Measurements from ENCODE around the gene NFIB. TPM values are rescaled to one million over a fixed set of nuclear protein-coding genes. Genes with fewer than 3 reads are reported as not detected.

NFIB gene
- total RNA-seq, 1 donor from 2014 or later: 9.4 TPM

DNA sequence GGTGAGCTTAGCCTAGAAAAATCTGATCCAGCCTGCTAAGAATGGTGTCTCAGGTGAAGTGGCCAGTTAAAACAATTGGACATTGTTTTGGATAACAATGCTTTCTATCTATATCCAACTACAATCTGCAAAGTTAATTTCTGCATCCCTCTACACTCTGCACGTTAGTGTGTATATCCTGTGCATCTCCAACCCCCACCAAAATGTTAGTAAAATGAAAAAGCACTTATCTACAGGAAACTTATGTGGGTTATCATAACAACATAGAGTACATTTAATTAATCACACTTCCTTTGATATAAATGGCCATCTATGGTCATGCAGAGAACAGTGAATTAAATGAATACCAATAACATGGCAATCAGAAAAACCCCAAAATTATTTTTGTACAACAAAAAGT is 158.7 kb downstream of the NFIB start:
- H3K4me1 ChIP-seq (ENCODE audit: insufficient read depth, low read length): peaks cover 9% of the 10 kb centered on the region
- H3K9me3 ChIP-seq (ENCODE audit: insufficient read depth, low read depth, low read length): no peaks in the 10 kb centered on the region
- DNase-seq (ENCODE audit: low read depth) (no peak), FAIRE-seq (no peak)
- no peak overlapping the region for H3K4me3 ChIP-seq (ENCODE audit: insufficient read depth, low read depth, low read length)
- TF ChIP-seq EZH2 (IDR thresholded peaks at IDR 0.05; ENCODE audit: insufficient read depth, low read length): no peak
- TF ChIP-seq, protein P1, sequence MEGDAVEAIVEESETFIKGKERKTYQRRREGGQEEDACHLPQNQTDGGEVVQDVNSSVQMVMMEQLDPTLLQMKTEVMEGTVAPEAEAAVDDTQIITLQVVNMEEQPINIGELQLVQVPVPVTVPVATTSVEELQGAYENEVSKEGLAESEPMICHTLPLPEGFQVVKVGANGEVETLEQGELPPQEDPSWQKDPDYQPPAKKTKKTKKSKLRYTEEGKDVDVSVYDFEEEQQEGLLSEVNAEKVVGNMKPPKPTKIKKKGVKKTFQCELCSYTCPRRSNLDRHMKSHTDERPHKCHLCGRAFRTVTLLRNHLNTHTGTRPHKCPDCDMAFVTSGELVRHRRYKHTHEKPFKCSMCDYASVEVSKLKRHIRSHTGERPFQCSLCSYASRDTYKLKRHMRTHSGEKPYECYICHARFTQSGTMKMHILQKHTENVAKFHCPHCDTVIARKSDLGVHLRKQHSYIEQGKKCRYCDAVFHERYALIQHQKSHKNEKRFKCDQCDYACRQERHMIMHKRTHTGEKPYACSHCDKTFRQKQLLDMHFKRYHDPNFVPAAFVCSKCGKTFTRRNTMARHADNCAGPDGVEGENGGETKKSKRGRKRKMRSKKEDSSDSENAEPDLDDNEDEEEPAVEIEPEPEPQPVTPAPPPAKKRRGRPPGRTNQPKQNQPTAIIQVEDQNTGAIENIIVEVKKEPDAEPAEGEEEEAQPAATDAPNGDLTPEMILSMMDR (IDR thresholded peaks at IDR 0.05; ENCODE audit: insufficient read depth, low read depth, low read length): no peak
- no peaks in the 10 kb centered on the region for H3K27me3 ChIP-seq (ENCODE audit: insufficient read depth, low read length)
- no peaks in the 10 kb centered on the region for H3K27me3 Mint-ChIP-seq (ENCODE audit: low read depth, unreplicated experiment)
- H3K27ac Mint-ChIP-seq (ENCODE audit: unreplicated experiment): no peak overlapping the region
- no peak overlapping the region for H3K9ac ChIP-seq (ENCODE audit: low read length)
- H3K27ac ChIP-seq (ENCODE audit: low read depth, low read length): no peak overlapping the region
- no peak overlapping the region for H2AFZ ChIP-seq (ENCODE audit: low read depth, low read length)
- H3K4me2 ChIP-seq (ENCODE audit: low read length): no peak overlapping the region
- no peaks in the 10 kb centered on the region for H3K4me1 Mint-ChIP-seq (ENCODE audit: low read depth, unreplicated experiment)
- no peak overlapping the region for H3K4me3 Mint-ChIP-seq (ENCODE audit: unreplicated experiment)
- H3K9me3 Mint-ChIP-seq (ENCODE audit: unreplicated experiment): no peaks in the 10 kb centered on the region
- peaks cover 12% of the 10 kb centered on the region for H3K79me2 ChIP-seq (ENCODE audit: insufficient read depth, low read length)
- H4K20me1 ChIP-seq (ENCODE audit: insufficient read depth, low read length): peaks cover 15% of the 10 kb centered on the region
- no peaks in the 10 kb centered on the region for H3K36me3 ChIP-seq (ENCODE audit: insufficient read depth, low read length)
- no peaks in the 10 kb centered on the region for H3K36me3 Mint-ChIP-seq (ENCODE audit: low read depth, unreplicated experiment)

DNA sequence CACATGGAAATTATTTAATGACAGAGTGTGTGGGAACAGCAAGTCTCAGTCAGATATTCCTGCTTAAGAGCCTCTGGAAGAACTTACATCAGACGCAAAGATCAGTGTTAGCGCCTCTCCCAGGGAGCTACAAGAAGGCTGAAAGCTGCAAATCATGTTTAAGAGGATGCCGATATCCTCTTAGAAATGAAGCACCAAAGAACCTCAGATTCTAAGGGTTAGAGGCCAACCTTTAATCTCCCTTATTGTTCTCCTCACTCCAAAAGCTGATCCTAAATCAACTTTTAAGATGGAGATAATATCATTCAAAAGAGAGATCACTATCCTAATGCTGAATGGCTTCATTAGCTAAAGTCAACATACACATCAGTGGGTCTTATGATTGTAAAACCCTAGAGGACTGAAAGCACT is 160.6 kb downstream of the NFIB start:
- peaks cover 9% of the 10 kb centered on the region for H4K20me1 ChIP-seq (ENCODE audit: insufficient read depth, low read length)
- no peak overlapping the region for H2AFZ ChIP-seq (ENCODE audit: low read depth, low read length)
- no peak overlapping the region for H3K4me2 ChIP-seq (ENCODE audit: low read length)
- no peaks in the 10 kb centered on the region for H3K4me1 Mint-ChIP-seq (ENCODE audit: low read depth, unreplicated experiment)
- FAIRE-seq (no peak), DNase-seq (ENCODE audit: low read depth) (no peak)
- no peak overlapping the region for H3K4me3 ChIP-seq (ENCODE audit: insufficient read depth, low read depth, low read length)
- TF ChIP-seq EZH2 (IDR thresholded peaks at IDR 0.05; ENCODE audit: insufficient read depth, low read length): no peak
- TF ChIP-seq, protein P1 (IDR thresholded peaks at IDR 0.05; ENCODE audit: insufficient read depth, low read depth, low read length): no peak
- H3K9me3 Mint-ChIP-seq (ENCODE audit: unreplicated experiment): no peaks in the 10 kb centered on the region
- H3K27ac ChIP-seq (ENCODE audit: low read depth, low read length): no peak overlapping the region
- H3K79me2 ChIP-seq (ENCODE audit: insufficient read depth, low read length): peaks cover 7% of the 10 kb centered on the region
- no peaks in the 10 kb centered on the region for H3K27me3 ChIP-seq (ENCODE audit: insufficient read depth, low read length)
- H3K9me3 ChIP-seq (ENCODE audit: insufficient read depth, low read depth, low read length): no peaks in the 10 kb centered on the region
- H3K36me3 Mint-ChIP-seq (ENCODE audit: low read depth, unreplicated experiment): no peaks in the 10 kb centered on the region
- no peak overlapping the region for H3K4me3 Mint-ChIP-seq (ENCODE audit: unreplicated experiment)
- no peak overlapping the region for H3K9ac ChIP-seq (ENCODE audit: low read length)
- H3K4me1 ChIP-seq (ENCODE audit: insufficient read depth, low read length): peaks cover 3% of the 10 kb centered on the region
- H3K36me3 ChIP-seq (ENCODE audit: insufficient read depth, low read length): no peaks in the 10 kb centered on the region
- no peak overlapping the region for H3K27ac Mint-ChIP-seq (ENCODE audit: unreplicated experiment)
- H3K27me3 Mint-ChIP-seq (ENCODE audit: low read depth, unreplicated experiment): no peaks in the 10 kb centered on the region

GRCh38 chr9:14151451-14151850 is 162.5 kb downstream of the NFIB start:
- DNase-seq (ENCODE audit: low read depth) (no peak), FAIRE-seq (no peak)
- H3K27ac ChIP-seq (ENCODE audit: low read depth, low read length): no peak overlapping the region
- TF ChIP-seq EZH2 (IDR thresholded peaks at IDR 0.05; ENCODE audit: insufficient read depth, low read length): no peak
- TF ChIP-seq, protein P1 (IDR thresholded peaks at IDR 0.05; ENCODE audit: insufficient read depth, low read depth, low read length): no peak
- no peak overlapping the region for H3K9ac ChIP-seq (ENCODE audit: low read length)
- no peaks in the 10 kb centered on the region for H3K9me3 ChIP-seq (ENCODE audit: insufficient read depth, low read depth, low read length)
- H3K4me3 ChIP-seq (ENCODE audit: insufficient read depth, low read depth, low read length): no peak overlapping the region
- no peaks in the 10 kb centered on the region for H3K27me3 ChIP-seq (ENCODE audit: insufficient read depth, low read length)
- H3K4me2 ChIP-seq (ENCODE audit: low read length): no peak overlapping the region
- H3K27me3 Mint-ChIP-seq (ENCODE audit: low read depth, unreplicated experiment): no peaks in the 10 kb centered on the region
- no peaks in the 10 kb centered on the region for H3K36me3 ChIP-seq (ENCODE audit: insufficient read depth, low read length)
- H4K20me1 ChIP-seq (ENCODE audit: insufficient read depth, low read length): peaks cover 9% of the 10 kb centered on the region
- peaks cover 3% of the 10 kb centered on the region for H3K4me1 ChIP-seq (ENCODE audit: insufficient read depth, low read length)
- no peaks in the 10 kb centered on the region for H3K9me3 Mint-ChIP-seq (ENCODE audit: unreplicated experiment)
- H3K4me3 Mint-ChIP-seq (ENCODE audit: unreplicated experiment): no peak overlapping the region
- H3K4me1 Mint-ChIP-seq (ENCODE audit: low read depth, unreplicated experiment): no peaks in the 10 kb centered on the region
- no peak overlapping the region for H3K27ac Mint-ChIP-seq (ENCODE audit: unreplicated experiment)
- H2AFZ ChIP-seq (ENCODE audit: low read depth, low read length): no peak overlapping the region
- peaks cover 7% of the 10 kb centered on the region for H3K79me2 ChIP-seq (ENCODE audit: insufficient read depth, low read length)
- no peaks in the 10 kb centered on the region for H3K36me3 Mint-ChIP-seq (ENCODE audit: low read depth, unreplicated experiment)
